Neutrophil (primary cell): ENCODE data around the gene DLG4.

Experiments
- H3K27ac ChIP-seq: fragments of 200-600 bp; sonication (generic); 2 replicates; pipeline ENCODE4 v1.5.1; 2016; ENCODE audit warnings: mild to moderate bottlenecking, moderate library complexity
- H3K27me3 ChIP-seq: fragments of 200-600 bp; sonication (generic); 2 replicates; pipeline ENCODE4 v1.6.0; 2016; ENCODE audit warnings: mild to moderate bottlenecking
- H3K36me3 ChIP-seq: fragments of 200-600 bp; sonication (generic); 2 replicates; pipeline ENCODE4 v1.5.1; 2017
- H3K4me1 ChIP-seq, 2 experiments: fragments of 200-600 bp in 1 of 2; sonication (generic) in 1 of 2; 1 replicate in 1 of 2; 2 replicates in 1 of 2; pipeline versions ENCODE4 v1.5.1 to v1.6.1; 2013 to 2016; ENCODE audit warnings: low read depth in 1 of 2, low read length in 1 of 2, mild to moderate bottlenecking in 1 of 2, moderate library complexity in 1 of 2; ENCODE audit not compliant: control insufficient read depth in 1 of 2, insufficient read depth in 1 of 2
- H3K4me3 ChIP-seq, 2 experiments: fragments of 200-600 bp in 1 of 2; sonication (generic) in 1 of 2; 1 replicate in 1 of 2; 2 replicates in 1 of 2; pipeline ENCODE4 v1.5.1; 2013 to 2016; ENCODE audit warnings: low read depth in 1 of 2, low read length in 1 of 2, mild to moderate bottlenecking in 1 of 2, moderate library complexity in 1 of 2
- H3K9me3 ChIP-seq: fragments of 200-600 bp; sonication (generic); 2 replicates; pipeline ENCODE4 v1.5.1; 2016
- CTCF ChIP-seq: fragments of 200-600 bp; sonication (generic); IDR thresholded peaks from 2 replicates; pipeline ENCODE4 v1.5.1; 2016; ENCODE audit warnings: antibody characterized with exemption

DLG4 gene

GRCh38 chr17:7228920-7229319, 9.3 kb upstream of the DLG4 start:
- Histone ChIP-seq H3K4me3 (no peak overlapping the region), H3K36me3 (peaks cover 47% of the 10 kb centered on the region), H3K9me3 (no peaks in the 10 kb centered on the region), H3K27me3 (no peaks in the 10 kb centered on the region), H3K4me1 (peaks cover 9 to 10% of the 10 kb centered on the region in 2 experiments), H3K27ac (no peak overlapping the region)
- TF ChIP-seq CTCF = no peak

- Histone ChIP-seq H3K27ac (no peak overlapping the region), H3K9me3 (no peaks in the 10 kb centered on the region), H3K4me1 (no peaks in the 10 kb centered on the region), H3K4me3 (no peak overlapping the region), H3K27me3 (no peaks in the 10 kb centered on the region), H3K36me3 (peaks cover 66% of the 10 kb centered on the region)
- no peak for TF ChIP-seq CTCF
Observed at GRCh38 chr17:7226721-7227710, 7.4 kb upstream of the DLG4 start.

GRCh38 chr17:7225711-7226331, 6.2 kb upstream of the DLG4 start:
- no peak overlapping the region for H3K27ac ChIP-seq
- no peaks in the 10 kb centered on the region for H3K9me3 ChIP-seq
- H3K27me3 ChIP-seq = no peaks in the 10 kb centered on the region
- no peak for TF ChIP-seq CTCF
- peaks cover 4 to 6% of the 10 kb centered on the region in 2 experiments for H3K4me1 ChIP-seq
- no peak overlapping the region for H3K4me3 ChIP-seq
- peaks cover 69% of the 10 kb centered on the region for H3K36me3 ChIP-seq

- H3K9me3 ChIP-seq = no peaks in the 10 kb centered on the region
Observed at GRCh38 chr17:7224661-7225111, 5.0 kb upstream of the DLG4 start.

GRCh38 chr17:7224110-7224509, 4.5 kb upstream of the DLG4 start:
- H3K36me3 ChIP-seq = peaks cover 59% of the 10 kb centered on the region
- H3K27me3 ChIP-seq = no peaks in the 10 kb centered on the region
- H3K4me1 ChIP-seq = peaks cover 17 to 19% of the 10 kb centered on the region in 2 experiments
- H3K9me3 ChIP-seq = no peaks in the 10 kb centered on the region
- no peak overlapping the region for H3K27ac ChIP-seq
- no peak overlapping the region for H3K4me3 ChIP-seq
- no peak for TF ChIP-seq CTCF

More at GRCh38 chr17:7224661-7225111, 5.0 kb upstream of the DLG4 start:
- H3K27me3 ChIP-seq = no peaks in the 10 kb centered on the region
- peaks cover 64% of the 10 kb centered on the region for H3K36me3 ChIP-seq
- TF ChIP-seq CTCF = no peak
- H3K27ac ChIP-seq = no peak overlapping the region
- no peak overlapping the region for H3K4me3 ChIP-seq
- H3K4me1 ChIP-seq = peaks cover 12 to 13% of the 10 kb centered on the region in 2 experiments
